Gastroesophageal sphincter (tissue), 4 donors: Measurements from ENCODE around the gene MKI67. TPM values are rescaled to one million over a fixed set of nuclear protein-coding genes. Genes with fewer than 3 reads are reported as not detected.

Source experiments
- ATAC-seq: fragments of 150-250 bp; one replicate; pipeline ENCODE4 v1.9.1; 2016; ENCODE audit warnings: mild to moderate bottlenecking, moderate library complexity
- H3K27ac ChIP-seq, 4 donors: fragments of 200-600 bp; sonication (generic) in 3 of 4; 1 replicate in 3 of 4; 2 replicates in 1 of 4; pipeline ENCODE4 v1.5.1; 2016 to 2019
- H3K27me3 ChIP-seq: fragments of 200-600 bp; sonication (generic); one replicate; pipeline ENCODE4 v1.5.1; 2019
- H3K36me3 ChIP-seq, 2 donors: fragments of 200-600 bp; sonication (generic); one replicate each; pipeline ENCODE4 v1.5.1; 2019; ENCODE audit warnings: control low read depth in 1 of 2
- H3K4me1 ChIP-seq, 3 donors: fragments of 200-600 bp; sonication (generic); 1 replicate in 2 of 3; 2 replicates in 1 of 3; pipeline ENCODE4 v1.5.1; 2016 to 2019; ENCODE audit warnings: control low read depth in 2 of 3
- H3K4me3 ChIP-seq, 2 donors: fragments of 200-600 bp; sonication (generic); one replicate each; pipeline ENCODE4 v1.5.1; 2019; ENCODE audit warnings: mild to moderate bottlenecking in 1 of 2, moderate library complexity in 1 of 2
- H3K9me3 ChIP-seq, 3 donors: fragments of 200-600 bp; sonication (generic); one replicate each; pipeline ENCODE4 v1.5.1; 2017 to 2019; ENCODE audit warnings: control low read depth in 2 of 3
- CTCF ChIP-seq, 4 experiments: fragments of 200-600 bp in 2 of 4; fragments of 450-650 bp in 2 of 4; sonication (generic) in 1 of 4; IDR thresholded peaks; one replicate each; pipeline ENCODE4 v1.5.1; 2017 to 2019; ENCODE audit warnings: antibody characterized with exemption in 4 of 4, mild to moderate bottlenecking in 2 of 4, moderate library complexity in 2 of 4
- EP300 ChIP-seq: sonication (generic); formaldehyde crosslinking; IDR thresholded peaks from one replicate; pipeline ENCODE4 v1.6.1; 2017; ENCODE audit warnings: antibody characterized with exemption, mild to moderate bottlenecking
- POLR2A ChIP-seq, 2 donors: fragments of 450-650 bp; IDR thresholded peaks; one replicate each; pipeline ENCODE4 v1.6.1; 2017; ENCODE audit warnings: antibody characterized with exemption in 2 of 2, mild to moderate bottlenecking in 2 of 2, moderate library complexity in 1 of 2
- POLR2AphosphoS5 ChIP-seq: sonication (generic); formaldehyde crosslinking; IDR thresholded peaks from one replicate; pipeline ENCODE4 v1.6.1; 2017; ENCODE audit warnings: antibody characterized with exemption
- WGBS, 2 donors: methylation state at CpG; one replicate each; pipeline ENCODE4 v1.1.5; 2018; ENCODE audit warnings: low coverage in 1 of 2; 5-methylcytosine and 5-hydroxymethylcytosine counted together
- total RNA-seq, 4 donors: library from RNA; depleted of rRNA; stranded (reverse); fragments of >200 nt; gene quantifications; one replicate each; pipeline ENCODE4 v1.1.0, GENCODE V29; 2016

MKI67 gene
- total RNA-seq, result 1 to 10 TPM in 2 of 4 donors, under 1 TPM in 2; 0.31 to 1.9 (median 0.70) TPM

- 0% methylated on average over 1 to 3 of the region's 95 CpGs for WGBS, 2 donors
- no peak within 1 kb of the TSS for H3K27ac ChIP-seq
Observed at GRCh38 chr10:128125944-128126764, at the start of gene MKI67. TSS of gene MKI67 (minus strand) at chr10:128126423. CDS start at chr10:128125667, 756 bp downstream.

GRCh38 chr10:128174581-128175559 is 48.6 kb upstream of the MKI67 start:
- no peak overlapping the region for H3K4me3 ChIP-seq
- no peak overlapping the region for H3K27ac ChIP-seq
- no peaks in the 10 kb centered on the region for H3K36me3 ChIP-seq
- 74 to 80% methylated on average over 3 to 4 of the region's 4 CpGs for WGBS, 2 donors
- ATAC-seq, result no peak
- TF ChIP-seq POLR2AphosphoS5 (no peak), POLR2A (IDR thresholded peaks at IDR 0.05) (no peak), EP300 (no peak), CTCF (IDR thresholded peaks at IDR 0.05) (no peak)
- H3K27me3 ChIP-seq, result peaks cover 29% of the 10 kb centered on the region
- H3K9me3 ChIP-seq, result peaks cover 0 to 41% (median 0%) of the 10 kb centered on the region in 3 donors
- H3K4me1 ChIP-seq, result no peaks in the 10 kb centered on the region

More at GRCh38 chr10:128125944-128126764, at the start of gene MKI67:
- ATAC-seq, result peak; percentile 85
- H3K27me3 ChIP-seq, result peaks cover 54% of the 10 kb centered on the region
- H3K9me3 ChIP-seq, result no peaks in the 10 kb centered on the region
- H3K4me1 ChIP-seq, result peaks cover 2 to 21% (median 11%) of the 10 kb centered on the region in 3 donors
- TF ChIP-seq CTCF (IDR thresholded peaks at IDR 0.05) (no peak), POLR2A (IDR thresholded peaks at IDR 0.05) (no peak), EP300 (no peak), POLR2AphosphoS5 (no peak)
- H3K36me3 ChIP-seq, result no peaks in the 10 kb centered on the region
- H3K4me3 ChIP-seq, result peak within 1 kb of the TSS; percentile 11 to 64

GRCh38 chr10:128173386-128173785 is 47.2 kb upstream of the MKI67 start:
- ATAC-seq, result no peak
- Histone ChIP-seq H3K36me3 (no peaks in the 10 kb centered on the region), H3K4me1 (no peaks in the 10 kb centered on the region), H3K27me3 (peaks cover 39% of the 10 kb centered on the region), H3K4me3 (no peak overlapping the region), H3K27ac (no peak overlapping the region), H3K9me3 (peaks cover 0 to 41% (median 0%) of the 10 kb centered on the region in 3 donors)
- WGBS, 2 donors, result 29 to 62% methylated on average over 1 of the region's 1 CpG
- TF ChIP-seq EP300 (no peak), CTCF (IDR thresholded peaks at IDR 0.05) (no peak), POLR2A (IDR thresholded peaks at IDR 0.05) (no peak), POLR2AphosphoS5 (no peak)

GRCh38 chr10:128172756-128173155 is 46.5 kb upstream of the MKI67 start:
- ATAC-seq, result no peak
- WGBS, 2 donors, result 90 to 100% methylated on average over 1 of the region's 1 CpG
- no peak overlapping the region for H3K4me3 ChIP-seq

More at GRCh38 chr10:128172756-128173155, 46.5 kb upstream of the MKI67 start:
- TF ChIP-seq POLR2AphosphoS5, result no peak
- no peak for TF ChIP-seq POLR2A (IDR thresholded peaks at IDR 0.05)
- no peak for TF ChIP-seq EP300
- TF ChIP-seq CTCF (IDR thresholded peaks at IDR 0.05), result no peak
- no peaks in the 10 kb centered on the region for H3K4me1 ChIP-seq
- H3K36me3 ChIP-seq, result no peaks in the 10 kb centered on the region
- H3K27me3 ChIP-seq, result peaks cover 39% of the 10 kb centered on the region
- H3K9me3 ChIP-seq, result peaks cover 0 to 41% (median 0%) of the 10 kb centered on the region in 3 donors
- H3K27ac ChIP-seq, result no peak overlapping the region
